GM12892 (cell line): ENCODE data around the gene EPN2.

Experiments
- POLR2A ChIP-seq: IDR thresholded peaks from 2 replicates; pipeline ENCODE4 v1.6.1; 2011; ENCODE audit warnings: low read depth, low read length, control low read depth
- POLR2AphosphoS5 ChIP-seq: IDR thresholded peaks from 2 replicates; pipeline ENCODE4 v1.6.1; 2011; ENCODE audit warnings: low read depth, low read length, control low read depth
- TAF1 ChIP-seq: IDR thresholded peaks from 2 replicates; pipeline ENCODE4 v1.6.1; 2011; ENCODE audit warnings: low read depth, mild to moderate bottlenecking, control low read depth, low read length, borderline replicate concordance

DNA sequence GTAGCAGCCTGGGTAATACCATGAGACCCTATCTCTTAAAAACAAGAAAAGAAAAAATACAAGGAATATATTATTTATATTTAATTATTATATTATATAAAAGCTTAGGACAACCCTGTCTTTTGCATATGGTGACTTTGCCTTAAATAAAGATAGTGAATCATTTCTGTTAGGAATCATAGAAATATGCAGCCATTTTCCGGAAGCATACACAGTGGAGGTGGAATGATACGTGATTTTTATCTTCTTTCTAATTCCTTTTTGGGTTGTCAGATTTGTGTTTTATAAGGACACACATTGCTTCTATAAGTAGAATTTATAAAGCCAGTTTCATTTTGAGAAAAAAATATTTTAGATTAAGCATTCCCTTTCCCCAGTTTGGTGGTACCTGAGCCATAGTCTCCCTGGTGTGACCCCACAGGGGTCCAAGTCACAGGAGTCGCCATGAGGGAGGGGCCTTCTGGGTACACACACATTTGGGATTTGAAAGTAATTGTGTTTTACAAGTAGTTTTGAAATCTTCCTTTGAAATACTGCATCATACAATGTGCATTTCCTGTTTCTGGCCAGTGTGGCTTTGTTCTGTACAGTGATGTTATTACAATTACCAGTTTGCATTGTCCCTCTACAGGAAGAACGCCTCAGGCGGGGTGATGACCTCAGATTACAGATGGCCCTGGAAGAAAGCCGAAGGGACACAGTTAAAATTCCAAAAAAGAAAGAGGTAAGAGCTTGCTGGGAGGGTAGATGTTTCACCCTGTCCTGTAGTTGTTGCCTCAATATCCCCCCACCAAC, 74.5 kb downstream of the EPN2 start:
- TF ChIP-seq TAF1 (no peak), POLR2AphosphoS5 (no peak), POLR2A (no peak)
